HEK293 (cell line): ENCODE data around the gene PDK2.
A peak's percentile ranks its signal among the peaks of the same experiment; 100 is the strongest.

ENCODE experiments used
- CTCF ChIA-PET: fragments of 350-600 bp; formaldehyde crosslinking; extraction: SDS; loops from one replicate; lab custom pipeline; 2021; ENCODE audit warnings: antibody characterized with exemption; lab: Yijun Ruan, JAX
- POLR2A ChIA-PET: fragments of 300-600 bp; formaldehyde crosslinking; extraction: SDS; loops from one replicate; lab custom pipeline; 2020; ENCODE audit warnings: antibody characterized with exemption, inconsistent platforms; lab: Yijun Ruan, JAX
- H3K27ac ChIP-seq: fragments of 200-500 bp; sonication (Bioruptor generic); 2 replicates; pipeline ENCODE4 v1.5.1; 2014; ENCODE audit warnings: low read depth, low read length, control low read depth, inconsistent platforms; ENCODE audit errors: extremely low read depth
- H3K36me3 ChIP-seq, 2 experiments: fragments of 200-500 bp in 1 of 2; sonication (Bioruptor generic) in 1 of 2; 1 replicate in 1 of 2; 2 replicates in 1 of 2; pipeline ENCODE4 v1.5.1; 2014 to 2017; ENCODE audit warnings: inconsistent platforms in 2 of 2, low read length in 2 of 2; ENCODE audit not compliant: control insufficient read depth in 2 of 2, insufficient read depth in 1 of 2
- H3K4me1 ChIP-seq: fragments of 200-500 bp; sonication (Bioruptor generic); 2 replicates; pipeline ENCODE4 v1.5.1; 2014; ENCODE audit warnings: mild to moderate bottlenecking, low read length, inconsistent platforms; ENCODE audit not compliant: control insufficient read depth, insufficient read depth
- H3K4me3 ChIP-seq: 2 replicates; pipeline ENCODE4 v1.5.1; 2011; ENCODE audit warnings: low read depth, mild to moderate bottlenecking, control low read depth, low read length, moderate library complexity
- H3K9me3 ChIP-seq: fragments of 200-500 bp; sonication (Bioruptor generic); 2 replicates; pipeline ENCODE4 v1.5.1; 2014; ENCODE audit warnings: low read depth, low read length, inconsistent platforms; ENCODE audit not compliant: control insufficient read depth, insufficient read depth
- GFI1B ChIP-seq: fragments of 450-650 bp; formaldehyde crosslinking; IDR thresholded peaks from 2 replicates; pipeline ENCODE4 v1.5.1; 2016; ENCODE audit warnings: missing biosample characterization, missing genetic modification characterization
- MYNN ChIP-seq: fragments of 450-650 bp; formaldehyde crosslinking; IDR thresholded peaks from 2 replicates; pipeline ENCODE4 v1.5.1; 2016; ENCODE audit warnings: missing biosample characterization, missing genetic modification characterization, borderline replicate concordance
- ZBTB26 ChIP-seq: fragments of 450-650 bp; formaldehyde crosslinking; optimal IDR thresholded peaks from 2 replicates; pipeline ENCODE3; 2016; ENCODE audit warnings: missing biosample characterization, mild to moderate bottlenecking, missing genetic modification characterization
- ZNF132 ChIP-seq: fragments of 450-650 bp; formaldehyde crosslinking; IDR thresholded peaks from 2 replicates; pipeline ENCODE4 v1.5.1; 2017; ENCODE audit warnings: missing biosample characterization, missing genetic modification characterization, borderline replicate concordance
- ZNF155 ChIP-seq: fragments of 450-650 bp; formaldehyde crosslinking; IDR thresholded peaks from 2 replicates; pipeline ENCODE4 v1.5.1; 2016; ENCODE audit warnings: missing biosample characterization, missing genetic modification characterization
- ZNF433 ChIP-seq: fragments of 450-650 bp; formaldehyde crosslinking; IDR thresholded peaks from 2 replicates; pipeline ENCODE4 v1.5.1; 2016; ENCODE audit warnings: missing biosample characterization, missing genetic modification characterization, low read depth
- ZNF48 ChIP-seq: fragments of 450-650 bp; formaldehyde crosslinking; IDR thresholded peaks from 2 replicates; pipeline ENCODE4 v1.5.1; 2016; ENCODE audit warnings: missing biosample characterization, missing genetic modification characterization
- ZNF510 ChIP-seq: fragments of 450-650 bp; formaldehyde crosslinking; IDR thresholded peaks from 2 replicates; pipeline ENCODE4 v1.5.1; 2018; ENCODE audit warnings: mild to moderate bottlenecking, missing genetic modification characterization, missing biosample characterization; ENCODE audit not compliant: insufficient replicate concordance
- ZNF529 ChIP-seq: fragments of 450-650 bp; formaldehyde crosslinking; IDR thresholded peaks from 2 replicates; pipeline ENCODE4 v1.5.1; 2017; ENCODE audit warnings: missing genetic modification characterization, missing biosample characterization; ENCODE audit not compliant: insufficient replicate concordance
- ZNF544 ChIP-seq: fragments of 450-650 bp; formaldehyde crosslinking; IDR thresholded peaks from 2 replicates; pipeline ENCODE4 v1.5.0; 2017; ENCODE audit warnings: missing biosample characterization, missing genetic modification characterization
- ZNF549 ChIP-seq: fragments of 450-650 bp; IDR thresholded peaks from 2 replicates; pipeline ENCODE4 v1.5.1; 2018; ENCODE audit warnings: missing biosample characterization, missing genetic modification characterization, mild to moderate bottlenecking, inconsistent platforms, moderate library complexity
- ZNF623 ChIP-seq: fragments of 450-650 bp; formaldehyde crosslinking; IDR thresholded peaks from 2 replicates; pipeline ENCODE4 v1.5.1; 2016; ENCODE audit warnings: missing biosample characterization, missing genetic modification characterization
- ZNF664 ChIP-seq: fragments of 450-650 bp; formaldehyde crosslinking; IDR thresholded peaks from 2 replicates; pipeline ENCODE4 v1.5.1; 2016; ENCODE audit warnings: missing biosample characterization, missing genetic modification characterization
- ZNF792 ChIP-seq: fragments of 450-650 bp; formaldehyde crosslinking; IDR thresholded peaks from 2 replicates; pipeline ENCODE4 v1.5.1; 2016; ENCODE audit warnings: missing biosample characterization, missing genetic modification characterization
- TF ChIP-seq, protein P1 (sequence below): fragments of 450-650 bp; formaldehyde crosslinking; IDR thresholded peaks from 2 replicates; pipeline ENCODE4 v1.5.1; 2016; ENCODE audit warnings: missing biosample characterization, missing genetic modification characterization, borderline replicate concordance
- TF ChIP-seq, protein P2 (sequence below): fragments of 450-650 bp; IDR thresholded peaks from 2 replicates; pipeline ENCODE4 v1.5.1; 2018; ENCODE audit warnings: missing biosample characterization, missing genetic modification characterization
- TF ChIP-seq, protein P3 (sequence below): fragments of 450-650 bp; formaldehyde crosslinking; IDR thresholded peaks from 2 replicates; pipeline ENCODE4 v1.5.0; 2017; ENCODE audit warnings: missing biosample characterization, missing genetic modification characterization, borderline replicate concordance
- TF ChIP-seq, protein P4 (sequence below): fragments of 450-650 bp; formaldehyde crosslinking; IDR thresholded peaks from 2 replicates; pipeline ENCODE4 v1.5.1; 2016; ENCODE audit warnings: missing biosample characterization, missing genetic modification characterization
- TF ChIP-seq, protein P5 (sequence below): fragments of 450-650 bp; formaldehyde crosslinking; IDR thresholded peaks from 2 replicates; pipeline ENCODE4 v1.5.1; 2017; ENCODE audit warnings: missing biosample characterization, missing genetic modification characterization

The PDK2 gene

GRCh38 chr17:50136096-50136687 is 41.0 kb downstream of the PDK2 start (continued):
- TF ChIP-seq GFI1B (tag by site-specific recombination) = no peak

DNA sequence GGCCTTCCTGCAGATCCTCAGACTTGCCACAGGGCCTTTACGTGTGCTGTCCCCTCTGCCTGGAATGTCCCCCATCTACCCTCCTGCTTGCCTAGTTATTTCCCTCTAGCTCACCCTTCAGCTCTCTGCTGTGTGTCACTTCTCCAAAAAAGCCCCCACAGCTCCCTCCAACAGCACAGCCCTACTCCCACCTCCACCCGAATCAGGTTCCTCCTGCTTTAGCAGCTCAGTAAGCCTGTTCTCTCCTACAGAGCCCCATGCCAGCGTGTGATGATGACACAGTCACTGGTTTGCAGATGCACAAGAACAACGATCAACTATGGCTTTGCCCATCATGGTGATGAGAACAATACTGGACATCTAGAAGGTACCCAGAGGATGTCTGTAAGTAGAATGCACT is 41.9 kb downstream of the PDK2 start:
- no peaks in the 10 kb centered on the region for H3K9me3 ChIP-seq
- peaks cover 26 to 89% of the 10 kb centered on the region in 2 experiments for H3K36me3 ChIP-seq
- H3K4me1 ChIP-seq = no peaks in the 10 kb centered on the region
- TF ChIP-seq, protein P1, sequence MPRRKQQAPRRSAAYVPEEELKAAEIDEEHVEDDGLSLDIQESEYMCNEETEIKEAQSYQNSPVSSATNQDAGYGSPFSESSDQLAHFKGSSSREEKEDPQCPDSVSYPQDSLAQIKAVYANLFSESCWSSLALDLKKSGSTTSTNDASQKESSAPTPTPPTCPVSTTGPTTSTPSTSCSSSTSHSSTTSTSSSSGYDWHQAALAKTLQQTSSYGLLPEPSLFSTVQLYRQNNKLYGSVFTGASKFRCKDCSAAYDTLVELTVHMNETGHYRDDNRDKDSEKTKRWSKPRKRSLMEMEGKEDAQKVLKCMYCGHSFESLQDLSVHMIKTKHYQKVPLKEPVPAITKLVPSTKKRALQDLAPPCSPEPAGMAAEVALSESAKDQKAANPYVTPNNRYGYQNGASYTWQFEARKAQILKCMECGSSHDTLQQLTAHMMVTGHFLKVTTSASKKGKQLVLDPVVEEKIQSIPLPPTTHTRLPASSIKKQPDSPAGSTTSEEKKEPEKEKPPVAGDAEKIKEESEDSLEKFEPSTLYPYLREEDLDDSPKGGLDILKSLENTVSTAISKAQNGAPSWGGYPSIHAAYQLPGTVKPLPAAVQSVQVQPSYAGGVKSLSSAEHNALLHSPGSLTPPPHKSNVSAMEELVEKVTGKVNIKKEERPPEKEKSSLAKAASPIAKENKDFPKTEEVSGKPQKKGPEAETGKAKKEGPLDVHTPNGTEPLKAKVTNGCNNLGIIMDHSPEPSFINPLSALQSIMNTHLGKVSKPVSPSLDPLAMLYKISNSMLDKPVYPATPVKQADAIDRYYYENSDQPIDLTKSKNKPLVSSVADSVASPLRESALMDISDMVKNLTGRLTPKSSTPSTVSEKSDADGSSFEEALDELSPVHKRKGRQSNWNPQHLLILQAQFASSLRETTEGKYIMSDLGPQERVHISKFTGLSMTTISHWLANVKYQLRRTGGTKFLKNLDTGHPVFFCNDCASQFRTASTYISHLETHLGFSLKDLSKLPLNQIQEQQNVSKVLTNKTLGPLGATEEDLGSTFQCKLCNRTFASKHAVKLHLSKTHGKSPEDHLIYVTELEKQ = no peak
- peak; percentile 51 for TF ChIP-seq ZNF623
- no peak overlapping the region for H3K4me3 ChIP-seq
- no peak overlapping the region for H3K27ac ChIP-seq
- POLR2A ChIA-PET = interaction anchor here (0.9 to 2.4 kb wide), 5 partner anchors 13 to 41 kb away, joined by 3 to 10 read pairs (median 3); partner anchors contain the start of gene PPP1R9B
- CTCF ChIA-PET = interaction anchor here (0.6 to 1.5 kb wide), 5 partner anchors 22 to 63 kb away, joined by 3 to 10 read pairs (median 3); partner anchors contain the start of gene PDK2

- Histone ChIP-seq H3K9me3 (no peaks in the 10 kb centered on the region), H3K4me3 (no peak overlapping the region), H3K36me3 (peaks cover 32 to 99% of the 10 kb centered on the region in 2 experiments), H3K4me1 (no peaks in the 10 kb centered on the region), H3K27ac (no peak overlapping the region)
- CTCF ChIA-PET = interaction anchor here (0.6 to 3.8 kb wide), 29 partner anchors 9 to 807 kb away, joined by 3 to 52 read pairs (median 4); partner anchors contain the start of genes COL1A1, PPP1R9B, SAMD14 and TMEM92
- POLR2A ChIA-PET = interaction anchor here (0.6 to 1.5 kb wide), 9 partner anchors 8 to 61 kb away, joined by 3 to 10 read pairs (median 3); partner anchors contain the start of gene SAMD14
- no peak for TF ChIP-seq ZNF48 (tag by site-specific recombination)
- TF ChIP-seq ZBTB26 (tag by site-specific recombination) = no peak
- TF ChIP-seq, protein P2, sequence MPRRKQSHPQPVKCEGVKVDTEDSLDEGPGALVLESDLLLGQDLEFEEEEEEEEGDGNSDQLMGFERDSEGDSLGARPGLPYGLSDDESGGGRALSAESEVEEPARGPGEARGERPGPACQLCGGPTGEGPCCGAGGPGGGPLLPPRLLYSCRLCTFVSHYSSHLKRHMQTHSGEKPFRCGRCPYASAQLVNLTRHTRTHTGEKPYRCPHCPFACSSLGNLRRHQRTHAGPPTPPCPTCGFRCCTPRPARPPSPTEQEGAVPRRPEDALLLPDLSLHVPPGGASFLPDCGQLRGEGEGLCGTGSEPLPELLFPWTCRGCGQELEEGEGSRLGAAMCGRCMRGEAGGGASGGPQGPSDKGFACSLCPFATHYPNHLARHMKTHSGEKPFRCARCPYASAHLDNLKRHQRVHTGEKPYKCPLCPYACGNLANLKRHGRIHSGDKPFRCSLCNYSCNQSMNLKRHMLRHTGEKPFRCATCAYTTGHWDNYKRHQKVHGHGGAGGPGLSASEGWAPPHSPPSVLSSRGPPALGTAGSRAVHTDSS (tag by site-specific recombination) = no peak
- TF ChIP-seq, protein P3, sequence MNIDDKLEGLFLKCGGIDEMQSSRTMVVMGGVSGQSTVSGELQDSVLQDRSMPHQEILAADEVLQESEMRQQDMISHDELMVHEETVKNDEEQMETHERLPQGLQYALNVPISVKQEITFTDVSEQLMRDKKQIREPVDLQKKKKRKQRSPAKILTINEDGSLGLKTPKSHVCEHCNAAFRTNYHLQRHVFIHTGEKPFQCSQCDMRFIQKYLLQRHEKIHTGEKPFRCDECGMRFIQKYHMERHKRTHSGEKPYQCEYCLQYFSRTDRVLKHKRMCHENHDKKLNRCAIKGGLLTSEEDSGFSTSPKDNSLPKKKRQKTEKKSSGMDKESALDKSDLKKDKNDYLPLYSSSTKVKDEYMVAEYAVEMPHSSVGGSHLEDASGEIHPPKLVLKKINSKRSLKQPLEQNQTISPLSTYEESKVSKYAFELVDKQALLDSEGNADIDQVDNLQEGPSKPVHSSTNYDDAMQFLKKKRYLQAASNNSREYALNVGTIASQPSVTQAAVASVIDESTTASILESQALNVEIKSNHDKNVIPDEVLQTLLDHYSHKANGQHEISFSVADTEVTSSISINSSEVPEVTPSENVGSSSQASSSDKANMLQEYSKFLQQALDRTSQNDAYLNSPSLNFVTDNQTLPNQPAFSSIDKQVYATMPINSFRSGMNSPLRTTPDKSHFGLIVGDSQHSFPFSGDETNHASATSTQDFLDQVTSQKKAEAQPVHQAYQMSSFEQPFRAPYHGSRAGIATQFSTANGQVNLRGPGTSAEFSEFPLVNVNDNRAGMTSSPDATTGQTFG (tag by site-specific recombination) = no peak
- TF ChIP-seq MYNN = no peak
- no peak for TF ChIP-seq ZNF544
- TF ChIP-seq ZNF433 (tag by site-specific recombination) = no peak
- TF ChIP-seq, protein P4, sequence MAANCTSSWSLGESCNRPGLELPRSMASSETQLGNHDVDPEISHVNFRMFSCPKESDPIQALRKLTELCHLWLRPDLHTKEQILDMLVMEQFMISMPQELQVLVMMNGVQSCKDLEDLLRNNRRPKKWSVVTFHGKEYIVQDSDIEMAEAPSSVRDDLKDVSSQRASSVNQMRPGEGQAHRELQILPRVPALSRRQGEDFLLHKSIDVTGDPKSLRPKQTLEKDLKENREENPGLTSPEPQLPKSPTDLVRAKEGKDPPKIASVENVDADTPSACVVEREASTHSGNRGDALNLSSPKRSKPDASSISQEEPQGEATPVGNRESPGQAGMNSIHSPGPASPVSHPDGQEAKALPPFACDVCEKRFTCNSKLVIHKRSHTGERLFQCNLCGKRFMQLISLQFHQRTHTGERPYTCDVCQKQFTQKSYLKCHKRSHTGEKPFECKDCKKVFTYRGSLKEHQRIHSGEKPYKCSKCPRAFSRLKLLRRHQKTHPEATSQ (tag by site-specific recombination) = no peak
- no peak for TF ChIP-seq ZNF132 (tag by site-specific recombination)
- TF ChIP-seq ZNF792 (tag by site-specific recombination) = no peak
- TF ChIP-seq ZNF155 = no peak
- TF ChIP-seq, protein P5, sequence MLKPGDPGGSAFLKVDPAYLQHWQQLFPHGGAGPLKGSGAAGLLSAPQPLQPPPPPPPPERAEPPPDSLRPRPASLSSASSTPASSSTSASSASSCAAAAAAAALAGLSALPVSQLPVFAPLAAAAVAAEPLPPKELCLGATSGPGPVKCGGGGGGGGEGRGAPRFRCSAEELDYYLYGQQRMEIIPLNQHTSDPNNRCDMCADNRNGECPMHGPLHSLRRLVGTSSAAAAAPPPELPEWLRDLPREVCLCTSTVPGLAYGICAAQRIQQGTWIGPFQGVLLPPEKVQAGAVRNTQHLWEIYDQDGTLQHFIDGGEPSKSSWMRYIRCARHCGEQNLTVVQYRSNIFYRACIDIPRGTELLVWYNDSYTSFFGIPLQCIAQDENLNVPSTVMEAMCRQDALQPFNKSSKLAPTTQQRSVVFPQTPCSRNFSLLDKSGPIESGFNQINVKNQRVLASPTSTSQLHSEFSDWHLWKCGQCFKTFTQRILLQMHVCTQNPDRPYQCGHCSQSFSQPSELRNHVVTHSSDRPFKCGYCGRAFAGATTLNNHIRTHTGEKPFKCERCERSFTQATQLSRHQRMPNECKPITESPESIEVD (tag by site-specific recombination) = no peak
- TF ChIP-seq ZNF529 (tag by site-specific recombination) = no peak
- TF ChIP-seq ZNF549 (tag by site-specific recombination) = no peak
- TF ChIP-seq ZNF664 (tag by site-specific recombination) = no peak
- no peak for TF ChIP-seq ZNF510
Measured at GRCh38 chr17:50139185-50139783, 44.1 kb downstream of the PDK2 start.
